DND-41 (cell line): ENCODE data around the gene SLC6A18.

Experiments used
- ATAC-seq: fragments of 200-7000 bp; cut with Tn5 transposase; 3 replicates; pipeline ENCODE4 v1.9.1; 2021; ENCODE audit warnings: low read depth; ENCODE audit not compliant: insufficient read depth
- DNase-seq: peaks from one replicate; pipeline ENCODE4 v3.0.0-alpha.2; 2020
- H2AFZ ChIP-seq: 2 replicates; pipeline ENCODE4 v1.6.0; 2012; ENCODE audit warnings: low read depth, low read length
- H3K27ac ChIP-seq: 2 replicates; pipeline ENCODE4 v1.5.1; 2012; ENCODE audit warnings: low read length, inconsistent platforms
- H3K27me3 ChIP-seq: fragments of 200-600 bp; sonication (generic); 2 replicates; pipeline ENCODE4 v1.6.0; 2012; ENCODE audit warnings: low read length, mild to moderate bottlenecking, inconsistent platforms; ENCODE audit not compliant: insufficient read depth, poor library complexity
- H3K36me3 ChIP-seq: 2 replicates; pipeline ENCODE4 v1.5.1; 2012; ENCODE audit warnings: low read length, inconsistent platforms; ENCODE audit not compliant: insufficient read depth
- H3K4me1 ChIP-seq: 2 replicates; pipeline ENCODE4 v1.5.1; 2012; ENCODE audit warnings: mild to moderate bottlenecking, low read length; ENCODE audit not compliant: insufficient read depth
- H3K4me2 ChIP-seq: 2 replicates; pipeline ENCODE4 v1.6.0; 2012; ENCODE audit warnings: mild to moderate bottlenecking, moderate library complexity, low read length, inconsistent platforms; ENCODE audit not compliant: insufficient read depth
- H3K4me3 ChIP-seq, 2 experiments: fragments of 200-600 bp in 1 of 2; shearing (Covaris generic) in 1 of 2; 2 replicates each; pipeline ENCODE4 v1.5.1; 2012 to 2016; ENCODE audit warnings: inconsistent platforms in 2 of 2, low read length in 2 of 2, mild to moderate bottlenecking in 2 of 2, low read depth in 1 of 2, moderate library complexity in 1 of 2
- H3K79me2 ChIP-seq: 2 replicates; pipeline ENCODE4 v1.6.0; 2012; ENCODE audit warnings: low read length, inconsistent platforms; ENCODE audit not compliant: insufficient read depth
- H3K9ac ChIP-seq: 2 replicates; pipeline ENCODE4 v1.6.0; 2012; ENCODE audit warnings: low read depth, mild to moderate bottlenecking, inconsistent platforms, low read length, moderate library complexity
- H3K9me3 ChIP-seq: 2 replicates; pipeline ENCODE4 v1.5.1; 2012; ENCODE audit warnings: low read length, moderate library complexity, mild to moderate bottlenecking, inconsistent platforms; ENCODE audit not compliant: insufficient read depth, severe bottlenecking
- H4K20me1 ChIP-seq: 2 replicates; pipeline ENCODE4 v1.6.0; 2012; ENCODE audit warnings: low read length; ENCODE audit not compliant: insufficient read depth
- CTCF ChIP-seq: IDR thresholded peaks from 2 replicates; pipeline ENCODE4 v1.5.1; 2012; ENCODE audit warnings: borderline replicate concordance, low read length, moderate library complexity, mild to moderate bottlenecking; ENCODE audit not compliant: poor library complexity, severe bottlenecking; ENCODE audit errors: extremely low read depth
- EZH2 ChIP-seq: IDR thresholded peaks from 3 replicates; pipeline ENCODE4 v1.6.1; 2012; ENCODE audit warnings: borderline replicate concordance, low read depth, mild to moderate bottlenecking, moderate library complexity, low read length, inconsistent platforms; ENCODE audit not compliant: severe bottlenecking

The SLC6A18 gene

GRCh38 chr5:1226231-1226630 is 1.1 kb downstream of the SLC6A18 start:
- TF ChIP-seq CTCF = no peak
- no peak for TF ChIP-seq EZH2
- ATAC-seq (no peak), DNase-seq (no peak)
- H2AFZ ChIP-seq = no peak overlapping the region
- no peaks in the 10 kb centered on the region for H3K79me2 ChIP-seq
- no peak overlapping the region for H3K4me2 ChIP-seq
- H3K36me3 ChIP-seq = no peaks in the 10 kb centered on the region
- no peaks in the 10 kb centered on the region for H3K27me3 ChIP-seq
- no peaks in the 10 kb centered on the region for H4K20me1 ChIP-seq
- no peak overlapping the region for H3K27ac ChIP-seq
- peaks cover 28% of the 10 kb centered on the region for H3K4me1 ChIP-seq
- H3K9me3 ChIP-seq = no peaks in the 10 kb centered on the region
- no peak overlapping the region for H3K9ac ChIP-seq
- H3K4me3 ChIP-seq = no peak overlapping the region

- Histone ChIP-seq H3K4me2 (no peak overlapping the region), H4K20me1 (no peaks in the 10 kb centered on the region), H3K4me1 (peaks cover 28% of the 10 kb centered on the region), H2AFZ (no peak overlapping the region), H3K9ac (no peak overlapping the region), H3K9me3 (no peaks in the 10 kb centered on the region), H3K27ac (no peak overlapping the region), H3K79me2 (no peaks in the 10 kb centered on the region), H3K27me3 (no peaks in the 10 kb centered on the region), H3K4me3 (no peak overlapping the region), H3K36me3 (no peaks in the 10 kb centered on the region)
- no peak for DNase-seq
- no peak for ATAC-seq
- no peak for TF ChIP-seq CTCF
These were observed 1.8 kb downstream of the SLC6A18 start for GRCh38 chr5:1226839-1227581.

DNA sequence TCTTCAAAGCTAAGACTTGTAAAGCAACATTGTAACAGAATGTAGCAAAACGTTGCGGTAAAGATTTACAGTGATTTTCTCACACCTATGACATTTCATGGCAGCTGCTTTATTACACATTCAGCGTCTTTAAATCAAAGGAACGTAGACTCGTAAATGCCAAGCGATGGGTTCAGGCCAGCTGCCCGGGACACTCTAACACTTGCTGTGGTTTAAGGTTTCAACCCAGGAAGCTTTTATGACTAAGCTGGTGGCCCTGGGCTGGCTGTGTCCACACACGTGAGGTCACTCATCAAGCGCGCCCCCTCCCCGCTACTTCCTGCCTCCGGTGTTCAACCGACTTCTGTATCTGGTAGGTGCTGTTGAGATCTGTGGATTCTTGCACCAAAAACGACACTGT is 2.5 kb downstream of the SLC6A18 start:
- Histone ChIP-seq H3K27me3 (no peaks in the 10 kb centered on the region), H3K36me3 (no peaks in the 10 kb centered on the region), H3K79me2 (no peaks in the 10 kb centered on the region), H3K27ac (no peak overlapping the region), H3K9ac (no peak overlapping the region), H3K4me2 (no peak overlapping the region), H4K20me1 (no peaks in the 10 kb centered on the region), H3K9me3 (no peaks in the 10 kb centered on the region), H3K4me3 (no peak overlapping the region), H2AFZ (no peak overlapping the region), H3K4me1 (peaks cover 28% of the 10 kb centered on the region)
- ATAC-seq = no peak
- TF ChIP-seq EZH2 (no peak), CTCF (no peak)
- DNase-seq = no peak
